ENCODE data around the gene TMEM237. TPM values are rescaled to one million over a fixed set of nuclear protein-coding genes. Genes with fewer than 3 reads are reported as not detected.

Gene TMEM237, protein sequence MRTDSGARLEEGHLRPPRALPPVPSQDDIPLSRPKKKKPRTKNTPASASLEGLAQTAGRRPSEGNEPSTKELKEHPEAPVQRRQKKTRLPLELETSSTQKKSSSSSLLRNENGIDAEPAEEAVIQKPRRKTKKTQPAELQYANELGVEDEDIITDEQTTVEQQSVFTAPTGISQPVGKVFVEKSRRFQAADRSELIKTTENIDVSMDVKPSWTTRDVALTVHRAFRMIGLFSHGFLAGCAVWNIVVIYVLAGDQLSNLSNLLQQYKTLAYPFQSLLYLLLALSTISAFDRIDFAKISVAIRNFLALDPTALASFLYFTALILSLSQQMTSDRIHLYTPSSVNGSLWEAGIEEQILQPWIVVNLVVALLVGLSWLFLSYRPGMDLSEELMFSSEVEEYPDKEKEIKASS
- total RNA-seq (2022) (25.2 and 27.0 TPM in 2 replicates), Bru-seq, nascent RNA (percentile 75 among the genes with signal in this experiment), BruChase-seq, experiment 1, labeled RNA remaining after a 6-hour chase (percentile 74 among the genes with signal in this experiment), BruChase-seq, experiment 2, labeled RNA remaining after a 2-hour chase (percentile 77 among the genes with signal in this experiment)
- long read RNA-seq, transcript TMEM237-213 (12 exons, 1,824 nt) = major isoform, 36 of 68 reads
- long read RNA-seq, partial matches to known transcripts = 2 of 68 reads
- long read RNA-seq, other reads (novel, unspliced or antisense) = 29 of 68 reads

DNA sequence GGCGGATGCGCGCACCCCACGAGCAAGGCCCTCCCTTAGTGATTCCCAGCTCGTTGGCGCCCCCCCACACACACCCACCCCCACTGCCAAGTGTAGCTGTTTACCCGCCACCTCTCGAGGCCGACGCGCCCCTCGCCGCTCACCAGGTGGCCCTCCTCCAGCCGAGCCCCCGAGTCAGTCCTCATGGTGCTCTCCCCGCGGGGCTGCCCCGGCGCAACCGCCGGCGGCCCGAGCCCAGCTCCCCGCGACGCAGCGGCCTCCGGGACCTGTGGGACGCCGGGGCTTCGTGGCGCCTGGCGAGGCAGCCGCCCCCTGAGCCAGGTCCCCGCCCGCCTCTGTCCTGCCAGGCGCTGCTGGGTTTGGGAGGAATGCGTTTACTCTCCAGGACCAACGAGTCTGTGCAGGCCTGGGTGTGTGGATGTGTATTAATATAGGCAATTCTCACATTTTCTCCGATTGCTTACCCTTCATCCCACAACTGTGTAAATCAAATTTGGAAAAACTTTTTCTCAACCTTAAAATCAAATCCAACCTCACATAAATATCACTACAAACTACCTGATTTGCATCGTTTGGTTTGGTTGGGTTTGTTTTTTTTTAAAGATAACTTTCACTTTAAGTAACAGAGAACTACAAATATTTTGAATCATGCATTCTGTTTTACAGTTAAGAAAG, at the start of gene TMEM237:
TMEM237 (minus strand) TSS at position 288 of the 675 bp plus-strand sequence; CDS start at position 185, 103 bp downstream.
- ChIA-PET POLR2A (interaction anchor here (0.6 to 2.6 kb wide), 14 partner anchors 21 to 410 kb away, joined by 3 to 19 read pairs (median 4); partner anchors contain the start of genes ALS2, STRADB and TRAK2), CTCF (interaction anchor here (0.6 to 1.8 kb wide), 3 partner anchors 10 to 411 kb away, joined by 3 to 4 read pairs (median 3); no protein-coding TSS in a partner anchor)

DNA sequence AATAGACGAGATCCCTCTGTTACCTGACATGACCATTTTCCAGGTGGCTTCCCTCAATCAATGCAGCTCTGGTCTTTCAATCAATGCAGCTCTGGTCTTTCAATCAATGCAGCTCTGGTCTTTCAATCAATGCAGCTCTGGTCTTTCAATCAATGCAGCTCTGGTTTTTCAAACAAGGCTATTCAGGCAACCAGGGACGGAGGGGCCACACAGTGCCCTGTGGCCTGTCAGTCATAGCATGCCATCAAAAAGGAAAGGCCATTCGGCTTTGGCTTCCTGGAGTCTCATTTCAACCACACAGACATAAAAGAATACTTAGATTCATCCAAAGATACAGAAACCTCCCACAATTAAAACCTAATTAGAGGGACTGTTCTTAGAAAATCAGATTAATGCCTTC, 41.9 kb upstream of the TMEM237 start:
- BruUV-seq (replicated peaks) = no TSS peak
- Mint-ChIP-seq H3K4me3 (ENCODE audit: unreplicated experiment) (no peak overlapping the region), H3K9me3 (ENCODE audit: unreplicated experiment) (no peaks in the 10 kb centered on the region), H3K36me3 (ENCODE audit: insufficient read depth, unreplicated experiment) (peaks cover 5% of the 10 kb centered on the region), H3K4me1 (ENCODE audit: insufficient read depth, unreplicated experiment) (no peaks in the 10 kb centered on the region), H3K27me3 (ENCODE audit: insufficient read depth, unreplicated experiment) (no peaks in the 10 kb centered on the region), H3K27ac (ENCODE audit: low read depth, unreplicated experiment) (no peak overlapping the region)
- ChIA-PET POLR2A (interaction anchor here (1.0 kb wide), 1 partner anchor 114 kb away, joined by 4 read pairs; no protein-coding TSS in a partner anchor), CTCF (no interaction called here)
- no peak for DNase-seq (ENCODE audit: unreplicated experiment)
- intact Hi-C loops (cut with micrococcal nuclease) = no loop called here
- TF ChIP-seq, protein P1, sequence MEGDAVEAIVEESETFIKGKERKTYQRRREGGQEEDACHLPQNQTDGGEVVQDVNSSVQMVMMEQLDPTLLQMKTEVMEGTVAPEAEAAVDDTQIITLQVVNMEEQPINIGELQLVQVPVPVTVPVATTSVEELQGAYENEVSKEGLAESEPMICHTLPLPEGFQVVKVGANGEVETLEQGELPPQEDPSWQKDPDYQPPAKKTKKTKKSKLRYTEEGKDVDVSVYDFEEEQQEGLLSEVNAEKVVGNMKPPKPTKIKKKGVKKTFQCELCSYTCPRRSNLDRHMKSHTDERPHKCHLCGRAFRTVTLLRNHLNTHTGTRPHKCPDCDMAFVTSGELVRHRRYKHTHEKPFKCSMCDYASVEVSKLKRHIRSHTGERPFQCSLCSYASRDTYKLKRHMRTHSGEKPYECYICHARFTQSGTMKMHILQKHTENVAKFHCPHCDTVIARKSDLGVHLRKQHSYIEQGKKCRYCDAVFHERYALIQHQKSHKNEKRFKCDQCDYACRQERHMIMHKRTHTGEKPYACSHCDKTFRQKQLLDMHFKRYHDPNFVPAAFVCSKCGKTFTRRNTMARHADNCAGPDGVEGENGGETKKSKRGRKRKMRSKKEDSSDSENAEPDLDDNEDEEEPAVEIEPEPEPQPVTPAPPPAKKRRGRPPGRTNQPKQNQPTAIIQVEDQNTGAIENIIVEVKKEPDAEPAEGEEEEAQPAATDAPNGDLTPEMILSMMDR (IDR thresholded peaks at IDR 0.05; ENCODE audit: unreplicated experiment) = no peak

More for the DNA sequence above, at the start of gene TMEM237:
- Mint-ChIP-seq H3K36me3 (ENCODE audit: insufficient read depth, unreplicated experiment) (no peaks in the 10 kb centered on the region), H3K27ac (ENCODE audit: low read depth, unreplicated experiment) (peak within 1 kb of the TSS; percentile 96), H3K4me1 (ENCODE audit: insufficient read depth, unreplicated experiment) (peaks cover 19% of the 10 kb centered on the region), H3K9me3 (ENCODE audit: unreplicated experiment) (no peaks in the 10 kb centered on the region), H3K27me3 (ENCODE audit: insufficient read depth, unreplicated experiment) (no peaks in the 10 kb centered on the region), H3K4me3 (ENCODE audit: unreplicated experiment) (peak within 1 kb of the TSS; percentile 90)
- BruUV-seq (replicated peaks) = no TSS peak
- intact Hi-C loops (cut with micrococcal nuclease) = loop anchor here (2.0 kb wide), 1 partner anchor 407 kb away; no protein-coding TSS in a partner anchor
- peak; percentile 52 for DNase-seq (ENCODE audit: unreplicated experiment)
- TF ChIP-seq, protein P1 (IDR thresholded peaks at IDR 0.05; ENCODE audit: unreplicated experiment) = no peak

DNA sequence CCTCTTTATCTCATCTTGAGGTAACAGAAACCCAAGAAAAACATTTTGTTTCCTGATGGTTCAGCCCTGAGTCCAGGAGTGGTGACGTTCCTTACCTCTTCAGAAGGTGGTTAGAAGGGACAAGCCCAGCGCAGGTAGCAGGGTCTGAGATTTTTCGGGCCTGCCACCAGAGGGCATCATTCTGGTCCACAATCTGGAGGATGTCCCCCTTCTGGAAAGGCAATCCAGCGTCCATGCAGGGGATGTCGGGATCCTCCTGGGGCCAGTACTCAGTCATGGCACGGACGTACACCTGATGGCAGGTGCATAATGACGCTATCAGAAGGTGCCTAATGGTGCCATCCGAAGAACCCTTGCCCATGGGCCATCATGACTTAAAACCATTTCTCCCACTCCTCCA, 37.4 kb upstream of the TMEM237 start:
- ChIA-PET POLR2A (no interaction called here), CTCF (no interaction called here)
- Mint-ChIP-seq H3K4me1 (ENCODE audit: insufficient read depth, unreplicated experiment) (no peaks in the 10 kb centered on the region), H3K27ac (ENCODE audit: low read depth, unreplicated experiment) (no peak overlapping the region), H3K27me3 (ENCODE audit: insufficient read depth, unreplicated experiment) (no peaks in the 10 kb centered on the region), H3K36me3 (ENCODE audit: insufficient read depth, unreplicated experiment) (peaks cover 5% of the 10 kb centered on the region), H3K4me3 (ENCODE audit: unreplicated experiment) (no peak overlapping the region), H3K9me3 (ENCODE audit: unreplicated experiment) (no peaks in the 10 kb centered on the region)
- TF ChIP-seq, protein P1 (IDR thresholded peaks at IDR 0.05; ENCODE audit: unreplicated experiment) = peak; percentile 31
- DNase-seq (ENCODE audit: unreplicated experiment) = peak; percentile 29
- intact Hi-C loops (cut with micrococcal nuclease) = no loop called here
- BruUV-seq (replicated peaks) = no TSS peak

DNA sequence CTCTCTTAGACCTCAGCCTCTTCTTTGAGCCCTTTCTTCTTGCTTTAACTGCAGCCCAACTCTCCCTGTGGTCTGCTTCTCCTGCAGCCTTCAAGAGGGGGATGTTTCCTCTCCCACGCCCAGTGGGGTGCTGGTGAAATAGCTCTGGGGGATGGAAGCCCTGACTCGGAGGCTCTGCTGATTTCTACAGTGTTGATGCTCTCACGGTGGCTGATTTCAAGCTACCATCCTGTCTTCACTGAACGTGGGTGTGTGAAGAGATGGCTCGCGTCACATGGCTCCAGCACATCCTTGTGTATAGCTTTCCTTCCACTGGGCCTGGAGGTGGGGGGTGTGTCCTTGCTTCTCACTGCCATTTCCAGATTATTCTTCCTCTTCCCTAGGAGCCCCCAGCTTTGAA, 35.1 kb upstream of the TMEM237 start:
- Mint-ChIP-seq H3K36me3 (ENCODE audit: insufficient read depth, unreplicated experiment) (no peaks in the 10 kb centered on the region), H3K4me1 (ENCODE audit: insufficient read depth, unreplicated experiment) (no peaks in the 10 kb centered on the region), H3K27ac (ENCODE audit: low read depth, unreplicated experiment) (no peak overlapping the region), H3K9me3 (ENCODE audit: unreplicated experiment) (no peaks in the 10 kb centered on the region), H3K27me3 (ENCODE audit: insufficient read depth, unreplicated experiment) (no peaks in the 10 kb centered on the region), H3K4me3 (ENCODE audit: unreplicated experiment) (no peak overlapping the region)
- DNase-seq (ENCODE audit: unreplicated experiment) = no peak
- TF ChIP-seq, protein P1 (IDR thresholded peaks at IDR 0.05; ENCODE audit: unreplicated experiment) = no peak
- ChIA-PET POLR2A (no interaction called here), CTCF (no interaction called here)
- intact Hi-C loops (cut with micrococcal nuclease) = no loop called here
- no TSS peak for BruUV-seq (replicated peaks)

All from MCF 10A (cell line).